Adipocyte (in vitro differentiated cells): ENCODE data around the gene RAB33B.
"Not testable (repeated sequence)": the region's sequence is repeated elsewhere in the genome, so short reads cannot be mapped to it uniquely, and the experiment has no call there.

Experiments used
- DNase-seq: peaks from one replicate; pipeline ENCODE4 v3.0.0-alpha.2; 2015; ENCODE audit warnings: low read depth
- H3K27me3 ChIP-seq: replicated peaks from 2 replicates; pipeline ENCODE4 v1.7.0; 2013; ENCODE audit warnings: mild to moderate bottlenecking, low read length, moderate library complexity; ENCODE audit not compliant: control insufficient read depth, insufficient read depth
- H3K36me3 ChIP-seq: 2 replicates; pipeline ENCODE4 v1.7.0; 2013; ENCODE audit warnings: low read length, mild to moderate bottlenecking, moderate library complexity; ENCODE audit not compliant: control insufficient read depth, insufficient read depth, severe bottlenecking
- H3K4me1 ChIP-seq: 2 replicates; pipeline ENCODE4 v1.7.0; 2013; ENCODE audit warnings: mild to moderate bottlenecking, low read length, moderate library complexity; ENCODE audit not compliant: control insufficient read depth, insufficient read depth
- H3K4me3 ChIP-seq: 2 replicates; pipeline ENCODE4 v1.7.0; 2013; ENCODE audit warnings: mild to moderate bottlenecking, low read length, moderate library complexity
- H3K9ac ChIP-seq: 2 replicates; pipeline ENCODE4 v1.7.0; 2013; ENCODE audit warnings: mild to moderate bottlenecking, low read length, moderate library complexity
- H3K9me3 ChIP-seq: 2 replicates; pipeline ENCODE4 v1.7.0; 2013; ENCODE audit warnings: mild to moderate bottlenecking, low read length, moderate library complexity; ENCODE audit not compliant: control insufficient read depth

Gene RAB33B

GRCh38 chr4:139447078-139447477, 6.8 kb upstream of the RAB33B start:
- not testable (repeated sequence) for H3K9ac ChIP-seq, H3K27me3 ChIP-seq, DNase-seq, H3K36me3 ChIP-seq, H3K9me3 ChIP-seq, H3K4me3 ChIP-seq
- H3K4me1 ChIP-seq, result peaks cover 12% of the 10 kb centered on the region

GRCh38 chr4:139450586-139450985, 3.3 kb upstream of the RAB33B start:
- no peaks in the 10 kb centered on the region for H3K36me3 ChIP-seq
- no peaks in the 10 kb centered on the region for H3K9me3 ChIP-seq
- H3K4me3 ChIP-seq, result no peak overlapping the region
- no peaks in the 10 kb centered on the region for H3K27me3 ChIP-seq
- H3K4me1 ChIP-seq, result peaks cover 29% of the 10 kb centered on the region
- no peak overlapping the region for H3K9ac ChIP-seq
- DNase-seq, result no peak

- Histone ChIP-seq H3K4me3 (peak overlapping the region; percentile 97), H3K4me1 (peaks cover 42% of the 10 kb centered on the region), H3K9ac (peak overlapping the region; percentile 92), H3K36me3 (no peaks in the 10 kb centered on the region), H3K9me3 (no peaks in the 10 kb centered on the region), H3K27me3 (no peaks in the 10 kb centered on the region)
- DNase-seq, result no peak
Measured at GRCh38 chr4:139451997-139452396, 1.9 kb upstream of the RAB33B start.

- Histone ChIP-seq H3K9ac (peak overlapping the region; percentile 92), H3K4me1 (peaks cover 47% of the 10 kb centered on the region), H3K4me3 (peak overlapping the region; percentile 97), H3K27me3 (no peaks in the 10 kb centered on the region), H3K36me3 (no peaks in the 10 kb centered on the region), H3K9me3 (no peaks in the 10 kb centered on the region)
- no peak for DNase-seq
Measured at GRCh38 chr4:139453041-139453370, 915 bp upstream of the RAB33B start.

- H3K9ac ChIP-seq, result peak overlapping the region; percentile 92
- H3K9me3 ChIP-seq, result no peaks in the 10 kb centered on the region
- peak overlapping the region; percentile 97 for H3K4me3 ChIP-seq
- H3K4me1 ChIP-seq, result peaks cover 48% of the 10 kb centered on the region
- no peaks in the 10 kb centered on the region for H3K27me3 ChIP-seq
- DNase-seq, result peak; percentile 99
- H3K36me3 ChIP-seq, result no peaks in the 10 kb centered on the region
Measured at GRCh38 chr4:139453371-139454110, 380 bp upstream of the RAB33B start.

- Histone ChIP-seq H3K4me1 (peaks cover 55% of the 10 kb centered on the region), H3K9me3 (no peaks in the 10 kb centered on the region), H3K36me3 (no peaks in the 10 kb centered on the region), H3K4me3 (peak overlapping the region; percentile 97), H3K9ac (peak overlapping the region; percentile 92), H3K27me3 (no peaks in the 10 kb centered on the region)
- peak; percentile 7 for DNase-seq
Measured at GRCh38 chr4:139455126-139455538, 1.2 kb downstream of the RAB33B start.

GRCh38 chr4:139457318-139457717, 3.4 kb downstream of the RAB33B start:
- H3K9me3 ChIP-seq, result no peaks in the 10 kb centered on the region
- H3K9ac ChIP-seq, result no peak overlapping the region
- peak overlapping the region; percentile 39 for H3K4me3 ChIP-seq
- no peak for DNase-seq
- H3K4me1 ChIP-seq, result peaks cover 42% of the 10 kb centered on the region
- H3K36me3 ChIP-seq, result no peaks in the 10 kb centered on the region
- H3K27me3 ChIP-seq, result no peaks in the 10 kb centered on the region

- no peaks in the 10 kb centered on the region for H3K36me3 ChIP-seq
- H3K4me1 ChIP-seq, result peaks cover 36% of the 10 kb centered on the region
- no peak overlapping the region for H3K4me3 ChIP-seq
- no peaks in the 10 kb centered on the region for H3K9me3 ChIP-seq
- no peak overlapping the region for H3K9ac ChIP-seq
- no peak for DNase-seq
- H3K27me3 ChIP-seq, result no peaks in the 10 kb centered on the region
Measured at GRCh38 chr4:139458543-139458942, 4.6 kb downstream of the RAB33B start.

GRCh38 chr4:139458999-139459398, 5.1 kb downstream of the RAB33B start:
- H3K4me1 ChIP-seq, result peaks cover 36% of the 10 kb centered on the region
- H3K4me3 ChIP-seq, result no peak overlapping the region
- DNase-seq, result peak; percentile 7
- no peaks in the 10 kb centered on the region for H3K36me3 ChIP-seq
- H3K27me3 ChIP-seq, result no peaks in the 10 kb centered on the region
- no peak overlapping the region for H3K9ac ChIP-seq
- no peaks in the 10 kb centered on the region for H3K9me3 ChIP-seq

GRCh38 chr4:139460565-139460964, 6.6 kb downstream of the RAB33B start:
- Histone ChIP-seq H3K27me3 (no peaks in the 10 kb centered on the region), H3K4me1 (peaks cover 27% of the 10 kb centered on the region), H3K9me3 (no peaks in the 10 kb centered on the region), H3K9ac (no peak overlapping the region), H3K4me3 (no peak overlapping the region), H3K36me3 (no peaks in the 10 kb centered on the region)
- no peak for DNase-seq

GRCh38 chr4:139461022-139461628, 7.2 kb downstream of the RAB33B start:
- DNase-seq, result no peak
- no peaks in the 10 kb centered on the region for H3K27me3 ChIP-seq
- no peak overlapping the region for H3K4me3 ChIP-seq
- no peak overlapping the region for H3K9ac ChIP-seq
- no peaks in the 10 kb centered on the region for H3K9me3 ChIP-seq
- peaks cover 22% of the 10 kb centered on the region for H3K4me1 ChIP-seq
- no peaks in the 10 kb centered on the region for H3K36me3 ChIP-seq
